ENCODE measurements around the gene PHC2. TPM values are rescaled to one million over a fixed set of nuclear protein-coding genes. Genes with fewer than 3 reads are reported as not detected.

The PHC2 gene
- total RNA-seq, 6 donors from 2014 or later, result 103 to 173 (median 129) TPM

- H3K36me3 ChIP-seq, result peaks cover 3 to 50% (median 24%) of the 10 kb centered on the region in 4 donors
- DNase-seq (peak in 1 of 2 donors; percentile 77), ATAC-seq (ENCODE audit: low FRiP score in 2 of 2) (no peak)
- H3K4me3 ChIP-seq, result no peak overlapping the region
- H3K4me1 ChIP-seq, result peaks cover 0 to 11% (median 5%) of the 10 kb centered on the region in 4 donors
- no peak overlapping the region for H3K27ac ChIP-seq
- TF ChIP-seq POLR2A (IDR thresholded peaks at IDR 0.05), result no peak
- no peak for TF ChIP-seq EP300 (IDR thresholded peaks at IDR 0.05)
- no peak for TF ChIP-seq POLR2AphosphoS5 (IDR thresholded peaks at IDR 0.05)
- TF ChIP-seq, protein P1, sequence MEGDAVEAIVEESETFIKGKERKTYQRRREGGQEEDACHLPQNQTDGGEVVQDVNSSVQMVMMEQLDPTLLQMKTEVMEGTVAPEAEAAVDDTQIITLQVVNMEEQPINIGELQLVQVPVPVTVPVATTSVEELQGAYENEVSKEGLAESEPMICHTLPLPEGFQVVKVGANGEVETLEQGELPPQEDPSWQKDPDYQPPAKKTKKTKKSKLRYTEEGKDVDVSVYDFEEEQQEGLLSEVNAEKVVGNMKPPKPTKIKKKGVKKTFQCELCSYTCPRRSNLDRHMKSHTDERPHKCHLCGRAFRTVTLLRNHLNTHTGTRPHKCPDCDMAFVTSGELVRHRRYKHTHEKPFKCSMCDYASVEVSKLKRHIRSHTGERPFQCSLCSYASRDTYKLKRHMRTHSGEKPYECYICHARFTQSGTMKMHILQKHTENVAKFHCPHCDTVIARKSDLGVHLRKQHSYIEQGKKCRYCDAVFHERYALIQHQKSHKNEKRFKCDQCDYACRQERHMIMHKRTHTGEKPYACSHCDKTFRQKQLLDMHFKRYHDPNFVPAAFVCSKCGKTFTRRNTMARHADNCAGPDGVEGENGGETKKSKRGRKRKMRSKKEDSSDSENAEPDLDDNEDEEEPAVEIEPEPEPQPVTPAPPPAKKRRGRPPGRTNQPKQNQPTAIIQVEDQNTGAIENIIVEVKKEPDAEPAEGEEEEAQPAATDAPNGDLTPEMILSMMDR (IDR thresholded peaks at IDR 0.05), result no peak
- H3K9me3 ChIP-seq, result no peaks in the 10 kb centered on the region
- WGBS, 2 donors, result 95 to 99% methylated on average over 30 to 37 of the region's 45 CpGs
- no peaks in the 10 kb centered on the region for H3K27me3 ChIP-seq
Measured at GRCh38 chr1:33275706-33276572, 155.0 kb downstream of the PHC2 start.

GRCh38 chr1:33275195-33275594, 155.7 kb downstream of the PHC2 start:
- ATAC-seq (ENCODE audit: low FRiP score in 2 of 2) (no peak), DNase-seq (no peak)
- peaks cover 0 to 11% (median 5%) of the 10 kb centered on the region in 4 donors for H3K4me1 ChIP-seq
- peaks cover 0 to 50% (median 18%) of the 10 kb centered on the region in 4 donors for H3K36me3 ChIP-seq
- H3K27me3 ChIP-seq, result no peaks in the 10 kb centered on the region
- no peak overlapping the region for H3K27ac ChIP-seq
- no peaks in the 10 kb centered on the region for H3K9me3 ChIP-seq
- H3K4me3 ChIP-seq, result no peak overlapping the region
- 86 to 93% methylated on average over 6 of the region's 6 CpGs for WGBS, 2 donors
- TF ChIP-seq POLR2AphosphoS5 (IDR thresholded peaks at IDR 0.05) (no peak), POLR2A (IDR thresholded peaks at IDR 0.05) (no peak), EP300 (IDR thresholded peaks at IDR 0.05) (no peak)
- TF ChIP-seq, protein P1 (IDR thresholded peaks at IDR 0.05), result no peak

GRCh38 chr1:33274446-33274845, 156.4 kb downstream of the PHC2 start:
- DNase-seq (no peak), ATAC-seq (ENCODE audit: low FRiP score in 2 of 2) (no peak)
- TF ChIP-seq, protein P1 (IDR thresholded peaks at IDR 0.05), result no peak
- TF ChIP-seq POLR2A (IDR thresholded peaks at IDR 0.05) (no peak), POLR2AphosphoS5 (IDR thresholded peaks at IDR 0.05) (no peak), EP300 (IDR thresholded peaks at IDR 0.05) (no peak)
- Histone ChIP-seq H3K27me3 (no peaks in the 10 kb centered on the region), H3K9me3 (no peaks in the 10 kb centered on the region), H3K4me3 (no peak overlapping the region), H3K36me3 (peaks cover 0 to 52% (median 15%) of the 10 kb centered on the region in 4 donors), H3K27ac (no peak overlapping the region), H3K4me1 (peaks cover 0 to 18% (median 7%) of the 10 kb centered on the region in 4 donors)
- 86 to 100% methylated on average over 1 of the region's 1 CpG for WGBS, 2 donors

DNA sequence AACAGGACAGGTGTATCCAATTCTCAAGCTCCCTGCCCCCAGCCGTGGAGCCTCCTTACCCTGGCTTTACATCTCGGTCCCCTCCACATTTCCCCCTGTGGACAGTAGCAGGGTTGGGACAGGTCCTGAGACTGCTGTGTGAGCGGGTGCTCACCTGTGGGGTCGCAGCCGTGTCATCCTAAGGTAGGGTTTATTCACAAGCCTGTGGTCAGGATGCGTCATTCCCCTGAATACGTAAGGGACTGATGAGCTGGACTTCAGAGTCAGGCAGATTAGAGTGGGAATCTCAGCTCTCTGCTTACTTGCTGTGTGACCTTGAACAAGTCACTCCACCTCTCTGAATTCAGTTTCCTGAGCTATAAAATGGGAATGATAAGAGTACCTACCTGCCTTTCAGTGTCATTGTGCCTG, 156.9 kb downstream of the PHC2 start:
- DNase-seq (no peak), ATAC-seq (ENCODE audit: low FRiP score in 2 of 2) (no peak)
- no peaks in the 10 kb centered on the region for H3K27me3 ChIP-seq
- H3K4me1 ChIP-seq, result peaks cover 2 to 23% (median 12%) of the 10 kb centered on the region in 4 donors
- H3K36me3 ChIP-seq, result peaks cover 0 to 49% (median 15%) of the 10 kb centered on the region in 4 donors
- H3K9me3 ChIP-seq, result no peaks in the 10 kb centered on the region
- TF ChIP-seq, protein P1 (IDR thresholded peaks at IDR 0.05), result no peak
- no peak for TF ChIP-seq POLR2AphosphoS5 (IDR thresholded peaks at IDR 0.05)
- TF ChIP-seq POLR2A (IDR thresholded peaks at IDR 0.05), result no peak
- no peak for TF ChIP-seq EP300 (IDR thresholded peaks at IDR 0.05)
- H3K4me3 ChIP-seq, result no peak overlapping the region
- 80 to 88% methylated on average over 7 of the region's 7 CpGs for WGBS, 2 donors
- H3K27ac ChIP-seq, result no peak overlapping the region

Small RNAs within 50 kb of the gene (small RNA-seq; reads per million reads assigned to genes)
- 0 to 0.07 (median 0) reads per million in 4 donors for gene RN7SKP16

Other genes starting within 250 kb of the PHC2 start
- gene TRIM62, start 249.1 kb downstream of the PHC2 start, total RNA-seq, result 10 to 100 TPM in 1 of 6 donors, 1 to 10 TPM in 5; 3.8 to 16.8 (median 5.5) TPM
- 10 to 100 TPM; 14.9 to 41.0 (median 21.3) TPM for gene ZNF362, start 174.6 kb downstream of the PHC2 start, total RNA-seq
- gene A3GALT2, start 110.0 kb downstream of the PHC2 start, total RNA-seq, result under 1 TPM in 2 of 6 donors, not detected in 4; 0.79 to 0.91 TPM
- 1 to 10 TPM; 2.2 to 5.6 (median 4.8) TPM for gene ZSCAN20, start 41.5 kb upstream of the PHC2 start, total RNA-seq